SK-N-SH (cell line): ENCODE results near the gene SLFNL1.

ENCODE experiments used
- EZH2phosphoT487 ChIP-seq: fragments of 200-600 bp; sonication (generic); IDR thresholded peaks from 2 replicates; pipeline ENCODE4 v1.6.1; 2017; ENCODE audit warnings: low read depth, mixed run types, mild to moderate bottlenecking, antibody characterized with exemption, moderate library complexity, borderline replicate concordance
- FOXM1 ChIP-seq: IDR thresholded peaks from 2 replicates; pipeline ENCODE4 v1.4.0; 2012; ENCODE audit warnings: low read depth, mild to moderate bottlenecking
- GABPA ChIP-seq: IDR thresholded peaks from 2 replicates; pipeline ENCODE4 v1.4.0; 2012; ENCODE audit warnings: low read depth, mild to moderate bottlenecking
- GATA2 ChIP-seq: sonication (generic); formaldehyde crosslinking; IDR thresholded peaks from 2 replicates; pipeline ENCODE4 v1.5.0; 2020; ENCODE audit warnings: mild to moderate bottlenecking, missing genetic modification reagents
- JUND ChIP-seq: IDR thresholded peaks from 2 replicates; pipeline ENCODE4 v1.4.0; 2012
- MEF2A ChIP-seq: IDR thresholded peaks from 2 replicates; pipeline ENCODE4 v1.4.0; 2012; ENCODE audit warnings: low read depth, borderline replicate concordance
- POLR2AphosphoS5 ChIP-seq: IDR thresholded peaks from 2 replicates; pipeline ENCODE4 v1.6.1; 2012; ENCODE audit warnings: low read depth, low read length
- TCF12 ChIP-seq: IDR thresholded peaks from 2 replicates; pipeline ENCODE4 v1.4.0; 2012
- YY1 ChIP-seq: IDR thresholded peaks from 2 replicates; pipeline ENCODE4 v1.4.0; 2012; ENCODE audit warnings: low read depth, mild to moderate bottlenecking
- TF ChIP-seq, protein P1 (sequence below): fragments of 200-600 bp; sonication (generic); IDR thresholded peaks from 2 replicates; pipeline ENCODE4 v1.6.1; 2017; ENCODE audit warnings: antibody characterized with exemption, mild to moderate bottlenecking, moderate library complexity
- TF ChIP-seq, protein P2 (sequence below): IDR thresholded peaks from 2 replicates; pipeline ENCODE4 v1.4.0; 2012; ENCODE audit warnings: low read depth, borderline replicate concordance
- TF ChIP-seq, protein P3 (sequence below): IDR thresholded peaks from 2 replicates; pipeline ENCODE4 v1.6.1; 2012; ENCODE audit warnings: mild to moderate bottlenecking, low read depth, low read length, moderate library complexity
- TF ChIP-seq, protein P4 (sequence below): fragments of 150-350 bp; IDR thresholded peaks from 2 replicates; pipeline ENCODE4 v1.6.1; 2017; ENCODE audit warnings: antibody characterized with exemption, low read length, low read depth, borderline replicate concordance
- TF ChIP-seq, protein P5 (sequence below): IDR thresholded peaks from 2 replicates; pipeline ENCODE4 v1.4.0; 2012; ENCODE audit warnings: low read depth

DNA sequence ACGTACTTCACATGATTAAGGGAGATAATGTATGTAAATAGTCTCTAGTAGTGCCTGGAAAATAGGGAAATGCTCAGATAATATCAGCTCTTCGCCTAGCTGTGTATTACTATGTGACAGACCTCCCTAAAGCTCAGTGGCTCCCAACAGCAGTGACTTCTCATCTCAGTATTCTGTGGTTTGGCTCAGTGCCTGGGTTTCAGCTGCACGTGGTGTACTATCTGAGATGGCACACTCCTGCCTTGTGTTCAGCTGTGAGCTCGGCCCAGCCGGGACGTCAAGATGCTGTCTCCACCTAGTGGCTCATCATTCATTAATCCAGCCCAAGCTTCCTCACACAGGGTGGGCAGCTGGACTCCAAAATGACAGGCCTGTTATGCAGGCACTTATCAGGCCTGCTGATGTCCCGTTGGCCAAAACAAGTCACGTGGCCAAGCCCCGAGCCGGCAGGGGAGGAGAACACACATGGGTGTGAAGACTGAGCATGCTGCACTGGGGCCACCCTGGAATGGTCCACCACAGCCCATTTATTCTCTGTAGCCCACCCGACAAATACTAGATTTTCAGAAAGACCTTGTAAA lies 17.8 kb downstream of the SLFNL1 start:
- TF ChIP-seq FOXM1 (no peak), GABPA (no peak), YY1 (no peak; the same call in 1 of the 2 replicates), JUND (peak; percentile 82), TCF12 (peak; percentile 92), MEF2A (no peak), POLR2AphosphoS5 (peak; percentile 64; the same call in 1 of the 2 replicates), GATA2 (peak; percentile 72), EZH2phosphoT487 (no peak)
- TF ChIP-seq, protein P1, sequence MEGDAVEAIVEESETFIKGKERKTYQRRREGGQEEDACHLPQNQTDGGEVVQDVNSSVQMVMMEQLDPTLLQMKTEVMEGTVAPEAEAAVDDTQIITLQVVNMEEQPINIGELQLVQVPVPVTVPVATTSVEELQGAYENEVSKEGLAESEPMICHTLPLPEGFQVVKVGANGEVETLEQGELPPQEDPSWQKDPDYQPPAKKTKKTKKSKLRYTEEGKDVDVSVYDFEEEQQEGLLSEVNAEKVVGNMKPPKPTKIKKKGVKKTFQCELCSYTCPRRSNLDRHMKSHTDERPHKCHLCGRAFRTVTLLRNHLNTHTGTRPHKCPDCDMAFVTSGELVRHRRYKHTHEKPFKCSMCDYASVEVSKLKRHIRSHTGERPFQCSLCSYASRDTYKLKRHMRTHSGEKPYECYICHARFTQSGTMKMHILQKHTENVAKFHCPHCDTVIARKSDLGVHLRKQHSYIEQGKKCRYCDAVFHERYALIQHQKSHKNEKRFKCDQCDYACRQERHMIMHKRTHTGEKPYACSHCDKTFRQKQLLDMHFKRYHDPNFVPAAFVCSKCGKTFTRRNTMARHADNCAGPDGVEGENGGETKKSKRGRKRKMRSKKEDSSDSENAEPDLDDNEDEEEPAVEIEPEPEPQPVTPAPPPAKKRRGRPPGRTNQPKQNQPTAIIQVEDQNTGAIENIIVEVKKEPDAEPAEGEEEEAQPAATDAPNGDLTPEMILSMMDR: peak; percentile 72
- TF ChIP-seq, protein P2, sequence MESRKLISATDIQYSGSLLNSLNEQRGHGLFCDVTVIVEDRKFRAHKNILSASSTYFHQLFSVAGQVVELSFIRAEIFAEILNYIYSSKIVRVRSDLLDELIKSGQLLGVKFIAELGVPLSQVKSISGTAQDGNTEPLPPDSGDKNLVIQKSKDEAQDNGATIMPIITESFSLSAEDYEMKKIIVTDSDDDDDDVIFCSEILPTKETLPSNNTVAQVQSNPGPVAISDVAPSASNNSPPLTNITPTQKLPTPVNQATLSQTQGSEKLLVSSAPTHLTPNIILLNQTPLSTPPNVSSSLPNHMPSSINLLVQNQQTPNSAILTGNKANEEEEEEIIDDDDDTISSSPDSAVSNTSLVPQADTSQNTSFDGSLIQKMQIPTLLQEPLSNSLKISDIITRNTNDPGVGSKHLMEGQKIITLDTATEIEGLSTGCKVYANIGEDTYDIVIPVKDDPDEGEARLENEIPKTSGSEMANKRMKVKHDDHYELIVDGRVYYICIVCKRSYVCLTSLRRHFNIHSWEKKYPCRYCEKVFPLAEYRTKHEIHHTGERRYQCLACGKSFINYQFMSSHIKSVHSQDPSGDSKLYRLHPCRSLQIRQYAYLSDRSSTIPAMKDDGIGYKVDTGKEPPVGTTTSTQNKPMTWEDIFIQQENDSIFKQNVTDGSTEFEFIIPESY: no peak; the same call in 1 of the 2 replicates
- TF ChIP-seq, protein P3, sequence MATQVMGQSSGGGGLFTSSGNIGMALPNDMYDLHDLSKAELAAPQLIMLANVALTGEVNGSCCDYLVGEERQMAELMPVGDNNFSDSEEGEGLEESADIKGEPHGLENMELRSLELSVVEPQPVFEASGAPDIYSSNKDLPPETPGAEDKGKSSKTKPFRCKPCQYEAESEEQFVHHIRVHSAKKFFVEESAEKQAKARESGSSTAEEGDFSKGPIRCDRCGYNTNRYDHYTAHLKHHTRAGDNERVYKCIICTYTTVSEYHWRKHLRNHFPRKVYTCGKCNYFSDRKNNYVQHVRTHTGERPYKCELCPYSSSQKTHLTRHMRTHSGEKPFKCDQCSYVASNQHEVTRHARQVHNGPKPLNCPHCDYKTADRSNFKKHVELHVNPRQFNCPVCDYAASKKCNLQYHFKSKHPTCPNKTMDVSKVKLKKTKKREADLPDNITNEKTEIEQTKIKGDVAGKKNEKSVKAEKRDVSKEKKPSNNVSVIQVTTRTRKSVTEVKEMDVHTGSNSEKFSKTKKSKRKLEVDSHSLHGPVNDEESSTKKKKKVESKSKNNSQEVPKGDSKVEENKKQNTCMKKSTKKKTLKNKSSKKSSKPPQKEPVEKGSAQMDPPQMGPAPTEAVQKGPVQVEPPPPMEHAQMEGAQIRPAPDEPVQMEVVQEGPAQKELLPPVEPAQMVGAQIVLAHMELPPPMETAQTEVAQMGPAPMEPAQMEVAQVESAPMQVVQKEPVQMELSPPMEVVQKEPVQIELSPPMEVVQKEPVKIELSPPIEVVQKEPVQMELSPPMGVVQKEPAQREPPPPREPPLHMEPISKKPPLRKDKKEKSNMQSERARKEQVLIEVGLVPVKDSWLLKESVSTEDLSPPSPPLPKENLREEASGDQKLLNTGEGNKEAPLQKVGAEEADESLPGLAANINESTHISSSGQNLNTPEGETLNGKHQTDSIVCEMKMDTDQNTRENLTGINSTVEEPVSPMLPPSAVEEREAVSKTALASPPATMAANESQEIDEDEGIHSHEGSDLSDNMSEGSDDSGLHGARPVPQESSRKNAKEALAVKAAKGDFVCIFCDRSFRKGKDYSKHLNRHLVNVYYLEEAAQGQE: no peak
- TF ChIP-seq, protein P4, sequence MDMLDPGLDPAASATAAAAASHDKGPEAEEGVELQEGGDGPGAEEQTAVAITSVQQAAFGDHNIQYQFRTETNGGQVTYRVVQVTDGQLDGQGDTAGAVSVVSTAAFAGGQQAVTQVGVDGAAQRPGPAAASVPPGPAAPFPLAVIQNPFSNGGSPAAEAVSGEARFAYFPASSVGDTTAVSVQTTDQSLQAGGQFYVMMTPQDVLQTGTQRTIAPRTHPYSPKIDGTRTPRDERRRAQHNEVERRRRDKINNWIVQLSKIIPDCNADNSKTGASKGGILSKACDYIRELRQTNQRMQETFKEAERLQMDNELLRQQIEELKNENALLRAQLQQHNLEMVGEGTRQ: peak; percentile 62
- TF ChIP-seq, protein P5, sequence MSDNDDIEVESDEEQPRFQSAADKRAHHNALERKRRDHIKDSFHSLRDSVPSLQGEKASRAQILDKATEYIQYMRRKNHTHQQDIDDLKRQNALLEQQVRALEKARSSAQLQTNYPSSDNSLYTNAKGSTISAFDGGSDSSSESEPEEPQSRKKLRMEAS: peak; percentile 99
